HepG2 (cell line): ENCODE data around the gene PRKN. TPM values are rescaled to one million over a fixed set of nuclear protein-coding genes. Genes with fewer than 3 reads are reported as not detected.

ENCODE experiments used
- ATAC-seq: fragments of 200-7000 bp; cut with Tn5 transposase; 3 replicates; pipeline ENCODE4 v1.9.1; 2020; ENCODE audit warnings: mild to moderate bottlenecking, moderate library complexity
- BruUV-seq: library from RNA; stranded (reverse); fragments of 400-500 nt; replicated peaks from 2 replicates; lab custom pipeline; 2021; lab: Mats Ljungman, UMichigan
- CTCF ChIA-PET: fragments of 300-600 bp; formaldehyde crosslinking; extraction: SDS; loops from one replicate; lab custom pipeline; 2021; ENCODE audit warnings: low total read pairs, inconsistent platforms, low intra/inter-chr PET ratio; lab: Yijun Ruan, JAX
- POLR2A ChIA-PET: fragments of 350-600 bp; sonication (Branson Sonifier 250); formaldehyde crosslinking; loops from one replicate; lab custom pipeline; 2020; ENCODE audit warnings: antibody characterized with exemption, inconsistent platforms; lab: Yijun Ruan, JAX
- DNase-seq: peaks from one replicate; pipeline ENCODE4 v3.0.0-alpha.2; 2015; ENCODE audit warnings: low spot score
- FAIRE-seq: peaks from 3 replicates; lab custom pipeline; 2011; peaks lifted over from hg19 to GRCh38; lab: Jason Lieb, UNC
- H2AFZ ChIP-seq: one replicate; pipeline ENCODE4 v1.6.1; 2011; ENCODE audit warnings: low read length, inconsistent platforms
- H3K27ac ChIP-seq: fragments of 300-600 bp; 3 replicates; pipeline ENCODE4 v1.8.0; 2011; ENCODE audit warnings: mixed run types, mild to moderate bottlenecking, mixed read lengths, low read length, inconsistent platforms; ENCODE audit not compliant: insufficient read depth; ENCODE audit errors: extremely low read length
- H3K27me3 ChIP-seq, 2 experiments: fragments of 200-600 bp in 1 of 2; 2 replicates in 1 of 2; 3 replicates in 1 of 2; pipeline versions ENCODE4 v1.6.0 to v1.8.0; 2011; ENCODE audit warnings: low read length in 2 of 2, mild to moderate bottlenecking in 2 of 2, moderate library complexity in 2 of 2, inconsistent platforms in 1 of 2; ENCODE audit not compliant: insufficient read depth in 2 of 2, control insufficient read depth in 1 of 2
- H3K36me3 ChIP-seq, 2 experiments: fragments of 200-600 bp in 1 of 2; replicated peaks in 1 of 2; 2 replicates in 1 of 2; 3 replicates in 1 of 2; pipeline versions ENCODE4 v1.5.1 to v1.8.0; 2011; ENCODE audit warnings: low read length in 2 of 2, inconsistent platforms in 1 of 2; ENCODE audit not compliant: insufficient read depth in 2 of 2, control insufficient read depth in 1 of 2
- H3K4me1 ChIP-seq: 2 replicates; pipeline ENCODE4 v1.5.1; 2012; ENCODE audit warnings: low read length, inconsistent platforms; ENCODE audit not compliant: insufficient read depth
- H3K4me2 ChIP-seq: 2 replicates; pipeline ENCODE4 v1.6.0; 2011; ENCODE audit warnings: low read depth, low read length, inconsistent platforms
- H3K4me3 ChIP-seq, 3 experiments: fragments of 200-600 bp in 1 of 3; sonication (generic), shearing (Covaris generic) in 1 of 3; replicated peaks in 1 of 3; 2 replicates each; pipeline ENCODE4 v1.5.1; 2011 to 2016; ENCODE audit warnings: low read length in 3 of 3, inconsistent platforms in 2 of 3, low read depth in 2 of 3, mild to moderate bottlenecking in 2 of 3, control low read depth in 1 of 3, mixed read lengths in 1 of 3; ENCODE audit not compliant: insufficient read depth in 1 of 3
- H3K79me2 ChIP-seq: one replicate; pipeline ENCODE4 v1.6.1; 2011; ENCODE audit warnings: low read length, inconsistent platforms; ENCODE audit not compliant: insufficient read depth
- H3K9ac ChIP-seq: 2 replicates; pipeline ENCODE4 v1.6.0; 2011; ENCODE audit warnings: mild to moderate bottlenecking, low read depth, low read length, inconsistent platforms; ENCODE audit not compliant: insufficient read depth
- H3K9me3 ChIP-seq: 2 replicates; pipeline ENCODE4 v1.5.1; 2012; ENCODE audit warnings: mild to moderate bottlenecking, low read length
- H4K20me1 ChIP-seq: 2 replicates; pipeline ENCODE4 v1.6.0; 2011; ENCODE audit warnings: inconsistent platforms, mild to moderate bottlenecking, low read length, moderate library complexity; ENCODE audit not compliant: insufficient read depth
- AKNA ChIP-seq: sonication (generic); formaldehyde crosslinking; IDR thresholded peaks from 2 replicates; pipeline ENCODE4 v1.4.0; 2020; ENCODE audit warnings: missing genetic modification reagents, borderline replicate concordance
- FOSL2 ChIP-seq: sonication (generic); formaldehyde crosslinking; IDR thresholded peaks from 2 replicates; pipeline ENCODE4 v1.4.0; 2020; ENCODE audit warnings: missing genetic modification reagents
- KDM4B ChIP-seq: sonication (generic); formaldehyde crosslinking; IDR thresholded peaks from 2 replicates; pipeline ENCODE4 v1.4.0; 2020; ENCODE audit warnings: missing genetic modification reagents
- KIAA2018 ChIP-seq: sonication (generic); formaldehyde crosslinking; IDR thresholded peaks from 2 replicates; pipeline ENCODE4 v1.5.0; 2020; ENCODE audit warnings: mild to moderate bottlenecking, missing genetic modification reagents, borderline replicate concordance
- POLR2A ChIP-seq, 2 experiments: IDR thresholded peaks; 2 replicates each; pipeline ENCODE4 v1.6.1; 2011; ENCODE audit warnings: low read depth in 2 of 2, low read length in 2 of 2, mild to moderate bottlenecking in 1 of 2, moderate library complexity in 1 of 2; ENCODE audit not compliant: insufficient read depth in 1 of 2
- STAG1 ChIP-seq: sonication (generic); formaldehyde crosslinking; IDR thresholded peaks from 2 replicates; pipeline ENCODE4 v1.4.0; 2020; ENCODE audit warnings: missing genetic modification reagents
- ZBTB3 ChIP-seq: sonication (generic); formaldehyde crosslinking; IDR thresholded peaks from 2 replicates; pipeline ENCODE4 v1.4.0; 2020; ENCODE audit warnings: low read depth, mild to moderate bottlenecking, moderate library complexity, missing genetic modification reagents, borderline replicate concordance
- ZNF136 ChIP-seq: sonication (generic); formaldehyde crosslinking; IDR thresholded peaks from 2 replicates; pipeline ENCODE4 v1.8.1; 2022; ENCODE audit warnings: low read depth, mild to moderate bottlenecking, moderate library complexity, missing genetic modification reagents
- ZNF33A ChIP-seq: sonication (generic); formaldehyde crosslinking; IDR thresholded peaks from 2 replicates; pipeline ENCODE4 v1.5.1; 2020; ENCODE audit warnings: missing genetic modification reagents, mild to moderate bottlenecking, moderate library complexity, borderline replicate concordance
- ZNF484 ChIP-seq: sonication (generic); formaldehyde crosslinking; IDR thresholded peaks from 2 replicates; pipeline ENCODE4 v1.5.1; 2020; ENCODE audit warnings: mild to moderate bottlenecking, low read depth, missing genetic modification reagents, borderline replicate concordance
- WGBS: methylation state at CpG from one replicate; pipeline ENCODE4 v1.1.6; 2017; ENCODE audit warnings: low lambda C conversion rate; 5-methylcytosine and 5-hydroxymethylcytosine counted together
- in situ Hi-C: cut with HindIII; loops from 2 replicates; pipeline ENCODE4 v1.10.0; 2017; ENCODE audit warnings: low pct_unique_long_range_greater_than_20kb; ENCODE audit not compliant: extremely low pct_ligation_motif_present
- intact Hi-C: fragments of 100-400 bp; cut with micrococcal nuclease; formaldehyde crosslinking; loops from one replicate; pipeline ENCODE4 v1.10.0; 2022; ENCODE audit not compliant: unreplicated experiment
- polyA plus RNA-seq, 8 experiments: library from polyadenylated mRNA; depleted of rRNA in 3 of 8; stranded (reverse) in 7 of 8; unstranded in 1 of 8; fragments of >200 nt; fragmentation: Illumina TruSeq in 4 of 8; extraction: Trizol in 4 of 8; gene quantifications; 2 replicates each; pipeline versions ENCODE4 v1.2.1 to v1.2.3, GENCODE V29; 2011 to 2016; ENCODE audit warnings: low read depth in 4 of 8, missing spikeins in 1 of 8, mixed read lengths in 1 of 8; ENCODE audit not compliant: insufficient read depth in 1 of 8
- total RNA-seq, 5 experiments: library from RNA; depleted of rRNA; stranded (reverse); fragments of >200 nt; fragmentation: Illumina TruSeq; extraction: Trizol; gene quantifications; 2 replicates each; pipeline ENCODE4 v1.2.3, GENCODE V29; 2016; ENCODE audit warnings: low read depth in 1 of 5

The PRKN gene
- total and polyA plus RNA-seq, 2 of the 13 experiments (the other 11 are each of a cell fraction or from before 2014, with no cell fraction given) = 0.31 to 0.44 TPM

- no peak overlapping the region for H3K9ac ChIP-seq
- no peaks in the 10 kb centered on the region for H3K4me1 ChIP-seq
- WGBS = 12% methylated on average over 3 of the region's 3 CpGs
- intact Hi-C loops = loop anchor here (1.0 kb wide), 1 partner anchor 361 kb away; no protein-coding TSS in a partner anchor
- POLR2A ChIA-PET = no interaction called here
- BruUV-seq = no TSS peak
- CTCF ChIA-PET = interaction anchor here (1.9 kb wide), 1 partner anchor 450 kb away, joined by 6 read pairs; no protein-coding TSS in a partner anchor
- no peak overlapping the region for H2AFZ ChIP-seq
- 0 out of 5 replicates have a peak, but pooled peaks cover 0 to 1% of the 10 kb centered on the region in 2 experiments for H3K27me3 ChIP-seq
- peak; percentile 65; the same call in 2 of the 3 replicates for ATAC-seq
- H3K4me2 ChIP-seq = no peak overlapping the region
- no peaks in the 10 kb centered on the region for H3K79me2 ChIP-seq
- in situ Hi-C loops = no loop called here
- no peaks in the 10 kb centered on the region for H3K36me3 ChIP-seq
- no peak overlapping the region for H3K27ac ChIP-seq
- H3K9me3 ChIP-seq = no peaks in the 10 kb centered on the region
- peak; percentile 3 for DNase-seq
- no peak for FAIRE-seq
- no peaks in the 10 kb centered on the region for H4K20me1 ChIP-seq
- H3K4me3 ChIP-seq = no peak overlapping the region
- peak; percentile 52 for TF ChIP-seq STAG1 (CRISPR knock-in tag)
- TF ChIP-seq ZBTB3 = no peak
- no peak for TF ChIP-seq ZNF484
- TF ChIP-seq ZNF136 (CRISPR knock-in tag) = no peak
- TF ChIP-seq KDM4B (CRISPR knock-in tag) = no peak
- no peak for TF ChIP-seq ZNF33A (CRISPR knock-in tag)
- TF ChIP-seq FOSL2 = no peak
- TF ChIP-seq AKNA (CRISPR knock-in tag) = no peak
- no peak for TF ChIP-seq POLR2A (IDR thresholded peaks at IDR 0.05; ENCODE audit: insufficient read depth in 1 of 2, low read depth in 2 of 2, low read length in 2 of 2)
- TF ChIP-seq KIAA2018 = no peak
Observed at GRCh38 chr6:162198925-162199324, 528.6 kb downstream of the PRKN start.
